Osteocyte (in vitro differentiated cells): ENCODE data around the gene MTRF1L. TPM values are rescaled to one million over a fixed set of nuclear protein-coding genes. Genes with fewer than 3 reads are reported as not detected.

Source experiments
- DNase-seq: peaks from one replicate; pipeline ENCODE4 v3.0.0; 2021; ENCODE audit warnings: mixed read lengths; ENCODE audit not compliant: unreplicated experiment; ENCODE audit errors: extremely low spot score
- H3K27ac Mint-ChIP-seq: one replicate; pipeline ENCODE4 v1.8.0; 2021; ENCODE audit warnings: mild to moderate bottlenecking, mixed read lengths; ENCODE audit not compliant: unreplicated experiment
- H3K27me3 Mint-ChIP-seq: one replicate; pipeline ENCODE4 v1.8.0; 2021; ENCODE audit warnings: mixed read lengths; ENCODE audit not compliant: unreplicated experiment
- H3K36me3 Mint-ChIP-seq: one replicate; pipeline ENCODE4 v1.8.0; 2021; ENCODE audit warnings: mixed read lengths; ENCODE audit not compliant: unreplicated experiment
- H3K4me1 Mint-ChIP-seq: one replicate; pipeline ENCODE4 v1.8.0; 2021; ENCODE audit warnings: mixed read lengths; ENCODE audit not compliant: unreplicated experiment
- H3K4me3 Mint-ChIP-seq: one replicate; pipeline ENCODE4 v1.8.0; 2021; ENCODE audit warnings: mild to moderate bottlenecking, moderate library complexity, mixed read lengths; ENCODE audit not compliant: unreplicated experiment
- H3K9me3 Mint-ChIP-seq: one replicate; pipeline ENCODE4 v1.8.0; 2021; ENCODE audit warnings: mixed read lengths; ENCODE audit not compliant: unreplicated experiment
- CTCF ChIP-seq: fragments of 200-600 bp; sonication (generic); IDR thresholded peaks from 2 replicates; pipeline ENCODE4 v1.5.0; 2021; ENCODE audit warnings: antibody characterized with exemption, mild to moderate bottlenecking, moderate library complexity
- total RNA-seq: library from RNA; stranded (reverse); gene quantifications from 2 replicates; pipeline ENCODE4 v1.2.1, GENCODE V29; 2021

The MTRF1L gene
- total RNA-seq, 1 donor from 2014 or later: 15.9 TPM

- Mint-ChIP-seq H3K27me3 (no peaks in the 10 kb centered on the region), H3K4me3 (no peak overlapping the region), H3K36me3 (no peaks in the 10 kb centered on the region), H3K9me3 (no peaks in the 10 kb centered on the region), H3K27ac (no peak overlapping the region), H3K4me1 (no peaks in the 10 kb centered on the region)
- peak; percentile 85 for TF ChIP-seq CTCF
- no peak for DNase-seq
Measured at GRCh38 chr6:153023977-153024708, 21.6 kb upstream of the MTRF1L start.

GRCh38 chr6:153018355-153018754 lies 15.8 kb upstream of the MTRF1L start:
- no peaks in the 10 kb centered on the region for H3K36me3 Mint-ChIP-seq
- H3K27me3 Mint-ChIP-seq: no peaks in the 10 kb centered on the region
- TF ChIP-seq CTCF: no peak
- no peak overlapping the region for H3K27ac Mint-ChIP-seq
- H3K4me3 Mint-ChIP-seq: no peak overlapping the region
- DNase-seq: no peak
- peaks cover 8% of the 10 kb centered on the region for H3K4me1 Mint-ChIP-seq
- H3K9me3 Mint-ChIP-seq: no peaks in the 10 kb centered on the region

GRCh38 chr6:153016846-153017245 lies 14.3 kb upstream of the MTRF1L start:
- no peak for TF ChIP-seq CTCF
- Mint-ChIP-seq H3K4me1 (peaks cover 8% of the 10 kb centered on the region), H3K27ac (no peak overlapping the region), H3K9me3 (no peaks in the 10 kb centered on the region), H3K27me3 (no peaks in the 10 kb centered on the region), H3K4me3 (no peak overlapping the region), H3K36me3 (no peaks in the 10 kb centered on the region)
- no peak for DNase-seq

GRCh38 chr6:153015094-153015640 lies 12.7 kb upstream of the MTRF1L start:
- DNase-seq: no peak
- H3K9me3 Mint-ChIP-seq: no peaks in the 10 kb centered on the region
- TF ChIP-seq CTCF: no peak

GRCh38 chr6:153013438-153013837 lies 10.9 kb upstream of the MTRF1L start:
- Mint-ChIP-seq H3K4me3 (no peak overlapping the region), H3K9me3 (no peaks in the 10 kb centered on the region), H3K36me3 (no peaks in the 10 kb centered on the region), H3K27ac (no peak overlapping the region), H3K27me3 (no peaks in the 10 kb centered on the region), H3K4me1 (peaks cover 8% of the 10 kb centered on the region)
- no peak for DNase-seq
- no peak for TF ChIP-seq CTCF

More at GRCh38 chr6:153015094-153015640, 12.7 kb upstream of the MTRF1L start:
- H3K4me3 Mint-ChIP-seq: no peak overlapping the region
- no peak overlapping the region for H3K27ac Mint-ChIP-seq
- H3K27me3 Mint-ChIP-seq: no peaks in the 10 kb centered on the region
- no peaks in the 10 kb centered on the region for H3K36me3 Mint-ChIP-seq
- peaks cover 8% of the 10 kb centered on the region for H3K4me1 Mint-ChIP-seq
